GM18870 (cell line): ENCODE measurements around the gene REV1.
"Not testable (repeated sequence)": the region's sequence is repeated elsewhere in the genome, so short reads cannot be mapped to it uniquely, and the experiment has no call there.

Source experiments
- ATAC-seq: cut with Tn5 transposase; IDR thresholded peaks from one replicate; pipeline ENCODE4 v1.9.1; 2021; ENCODE audit warnings: moderate library complexity; ENCODE audit not compliant: unreplicated experiment

REV1 gene

GRCh38 chr2:99404797-99405669, 84.8 kb downstream of the REV1 start:
- no peak for ATAC-seq

DNA sequence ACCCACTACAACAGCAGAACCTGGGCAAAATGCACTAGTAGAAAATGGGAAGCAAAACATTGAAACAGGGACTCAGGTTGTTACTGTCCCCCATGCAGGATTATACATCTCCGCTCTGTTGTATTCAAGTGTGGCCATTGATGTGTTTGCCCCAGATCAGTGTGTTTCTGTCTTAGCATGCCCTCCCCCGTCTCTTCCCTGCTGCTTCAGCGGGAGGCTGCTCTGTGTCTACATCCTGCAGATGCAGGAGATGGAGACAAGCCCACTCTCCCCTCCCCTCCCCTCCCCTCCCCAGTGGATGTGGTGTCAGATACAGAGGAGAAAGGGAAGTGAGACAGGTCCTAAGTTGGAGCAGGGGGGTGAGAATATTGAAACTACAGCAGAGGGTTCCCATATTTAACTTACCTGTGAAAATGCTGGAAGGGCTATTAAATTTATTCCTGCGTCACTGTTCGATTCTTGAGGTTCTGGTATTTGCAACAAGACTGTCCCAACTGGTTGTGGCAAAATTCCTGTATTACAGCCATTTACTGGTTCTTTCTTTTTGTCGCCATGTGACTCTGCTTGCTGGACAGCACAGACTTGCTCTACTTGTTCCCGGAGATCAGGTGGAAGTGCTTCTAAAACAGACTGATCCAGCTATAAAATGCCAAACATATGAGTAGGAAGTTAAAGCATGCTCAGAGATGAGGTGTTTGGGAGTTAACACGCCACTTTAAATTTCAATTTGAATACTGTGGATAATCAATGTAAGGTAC, 85.6 kb downstream of the REV1 start:
- no peak for ATAC-seq

- no peak for ATAC-seq
Observed at GRCh38 chr2:99403524-99403923, 86.3 kb downstream of the REV1 start.

GRCh38 chr2:99403084-99403483, 86.7 kb downstream of the REV1 start:
- no peak for ATAC-seq

DNA sequence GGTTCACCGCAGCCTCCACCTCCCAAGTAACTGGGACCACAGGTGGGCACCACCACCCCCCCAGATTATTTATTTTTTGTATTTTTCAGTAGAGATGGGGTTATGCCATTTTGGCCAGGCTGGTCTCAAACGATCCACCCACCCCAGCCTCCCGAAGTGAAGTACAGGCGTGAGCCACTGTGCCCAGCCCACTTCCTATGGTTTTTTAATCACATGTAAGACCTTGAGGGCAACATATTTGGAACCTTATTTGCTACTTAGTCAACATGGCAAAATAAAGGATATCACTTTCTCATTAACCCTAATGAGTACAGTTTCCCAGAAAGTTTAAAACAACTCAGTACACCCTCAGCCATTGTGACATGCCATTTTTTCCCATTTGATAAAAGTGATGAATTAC, 88.0 kb downstream of the REV1 start:
- no peak for ATAC-seq

DNA sequence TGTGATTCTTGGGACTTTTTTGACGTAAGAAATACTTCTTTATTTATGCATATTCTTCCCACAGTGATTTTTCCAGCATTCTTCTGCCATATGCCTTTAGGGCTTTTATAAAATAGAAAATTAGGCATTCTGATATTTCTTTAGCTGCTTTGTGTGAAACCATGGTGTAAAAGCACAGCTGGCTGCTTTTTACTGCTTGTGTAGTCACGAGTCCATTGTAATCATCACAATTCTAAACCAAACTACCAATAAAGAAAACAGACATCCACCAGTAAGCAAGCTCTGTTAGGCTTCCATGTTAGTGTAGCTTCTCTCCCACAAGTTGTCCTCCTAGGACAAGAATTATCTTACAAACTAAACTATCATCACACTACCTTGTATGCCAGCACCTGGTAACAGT, 90.0 kb downstream of the REV1 start:
- ATAC-seq: no peak

DNA sequence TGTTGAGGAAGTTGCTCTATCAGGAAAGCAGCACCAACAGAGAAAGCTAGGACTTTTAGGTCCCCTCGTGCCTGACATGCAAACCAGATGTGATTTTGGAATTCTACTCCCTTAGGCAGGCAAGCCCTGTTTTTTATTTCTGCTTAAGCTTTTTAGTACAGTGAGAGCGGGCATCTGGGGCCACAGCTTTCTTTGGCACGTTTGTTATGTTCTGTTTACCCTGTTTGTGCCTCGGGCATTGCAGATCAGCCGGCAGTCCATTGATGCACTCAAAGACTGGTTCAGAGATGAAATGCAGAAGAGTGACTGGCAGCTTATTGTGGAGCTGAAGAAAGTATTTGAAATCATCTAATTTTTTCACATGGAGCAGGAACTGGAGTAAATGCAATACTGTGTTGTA, 90.8 kb downstream of the REV1 start:
- no peak for ATAC-seq

DNA sequence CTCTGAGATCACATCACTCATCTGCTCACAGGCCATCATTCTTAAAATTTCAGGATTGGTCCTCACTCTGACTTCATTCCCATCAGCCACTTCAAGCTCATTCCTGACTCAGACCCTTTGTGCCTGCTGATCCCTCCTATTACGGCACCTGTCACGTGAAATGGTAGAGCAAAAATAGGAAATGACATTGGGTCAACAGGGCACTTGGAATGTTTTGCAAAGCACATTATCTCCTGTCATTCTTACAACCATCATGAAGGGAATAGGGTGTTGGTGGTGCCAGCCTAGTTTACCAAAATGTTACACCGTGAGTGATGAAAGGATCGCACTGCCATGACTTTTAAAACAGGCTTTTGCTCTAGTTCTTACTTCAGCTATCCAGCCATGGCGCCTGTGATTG, 91.5 kb downstream of the REV1 start:
- no peak for ATAC-seq

- no peak for ATAC-seq
Observed at GRCh38 chr2:99397266-99397920, 92.4 kb downstream of the REV1 start.

GRCh38 chr2:99395589-99396130, 94.2 kb downstream of the REV1 start:
- no peak for ATAC-seq

- no peak for ATAC-seq
Observed at GRCh38 chr2:99389946-99390345, 99.9 kb downstream of the REV1 start.

GRCh38 chr2:99389371-99389770, 100.4 kb downstream of the REV1 start:
- no peak for ATAC-seq

DNA sequence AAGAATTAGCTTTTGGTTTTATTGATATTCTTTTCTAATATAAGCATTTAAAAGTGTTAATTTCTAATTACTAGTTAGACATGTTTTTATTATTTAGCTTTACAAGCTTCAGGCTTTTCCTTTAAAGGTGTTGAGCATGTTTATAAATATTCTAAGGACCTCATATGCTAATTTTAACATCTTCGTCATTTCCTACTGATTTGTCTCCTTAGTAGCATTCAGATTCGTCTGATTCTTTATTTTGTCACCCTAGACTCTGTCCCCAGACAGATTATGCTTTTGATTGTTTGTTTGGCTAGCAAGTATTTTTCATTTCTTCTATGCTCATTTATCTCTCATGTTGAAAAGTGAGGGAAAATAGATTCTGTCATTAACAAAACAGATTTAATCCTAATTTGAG, 100.9 kb downstream of the REV1 start:
- ATAC-seq: no peak

DNA sequence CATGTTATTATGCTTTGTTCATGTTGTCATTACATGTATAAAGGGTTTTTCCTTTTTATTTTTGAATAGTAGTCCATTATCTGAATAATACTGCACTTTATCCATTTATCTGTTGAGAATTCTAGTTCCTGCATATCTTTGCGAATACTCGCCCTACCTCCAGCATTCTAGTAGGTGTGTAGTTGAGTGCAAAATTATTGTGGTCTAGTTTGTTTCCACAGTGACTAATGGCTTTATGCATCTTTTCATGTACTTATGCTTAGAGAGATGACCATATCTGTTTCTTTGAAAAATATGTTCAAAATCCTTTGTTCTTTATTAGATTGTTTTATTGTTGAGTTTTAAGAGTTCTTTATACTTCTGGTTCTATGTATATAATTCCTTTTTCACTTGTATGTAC, 103.8 kb downstream of the REV1 start:
- ATAC-seq: no peak

GRCh38 chr2:99382143-99382542, 107.7 kb downstream of the REV1 start:
- no peak for ATAC-seq

- ATAC-seq: no peak
Observed at GRCh38 chr2:99380376-99381010, 109.3 kb downstream of the REV1 start.

GRCh38 chr2:99377879-99378278, 111.9 kb downstream of the REV1 start:
- ATAC-seq: no peak

GRCh38 chr2:99376254-99376864, 113.5 kb downstream of the REV1 start:
- ATAC-seq: no peak

- ATAC-seq: no peak
Observed at GRCh38 chr2:99374747-99375146, 115.1 kb downstream of the REV1 start.

DNA sequence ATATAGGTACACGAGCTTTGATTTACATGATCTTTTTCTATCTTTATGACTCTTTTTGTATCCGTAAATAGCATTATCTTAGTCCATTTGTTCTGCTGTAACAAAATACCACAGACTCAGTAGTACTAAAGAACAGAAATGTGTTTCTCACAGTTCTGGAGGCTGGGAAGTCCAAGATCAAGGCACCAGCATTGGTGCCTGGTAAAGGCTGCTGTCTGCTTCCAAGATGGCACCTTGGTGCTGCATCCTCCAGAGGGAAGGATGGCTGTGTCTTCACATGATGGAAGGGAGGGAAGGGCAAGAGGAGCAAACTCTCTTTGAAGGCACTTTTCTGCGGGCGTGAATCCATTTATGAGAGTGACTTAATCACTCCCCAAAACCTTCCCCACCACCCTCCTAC, 116.7 kb downstream of the REV1 start:
- no peak for ATAC-seq

DNA sequence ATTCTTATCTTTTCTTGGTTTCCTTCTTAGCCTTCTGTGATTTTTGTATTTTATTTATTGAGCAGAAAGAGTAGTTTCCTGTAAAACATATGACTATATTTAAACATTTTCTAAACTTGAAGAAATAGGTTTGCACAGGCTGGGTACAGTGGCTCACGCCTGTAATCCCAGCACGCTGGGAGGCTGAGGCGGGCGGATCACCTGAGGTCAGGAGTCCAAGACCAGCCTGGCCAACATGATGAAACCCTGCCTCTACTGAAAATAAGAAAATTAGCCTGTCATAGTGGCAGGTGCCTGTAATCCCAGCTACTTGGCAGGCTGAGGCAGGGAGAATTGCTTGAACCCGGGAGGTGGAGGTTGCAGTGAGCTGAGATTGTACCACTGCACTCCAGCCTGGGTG, 121.0 kb downstream of the REV1 start:
- not testable (repeated sequence) for ATAC-seq
